D341Med (cell line): ENCODE results near the gene MYO1B.

Experiments
- DNase-seq: peaks from one replicate; pipeline ENCODE4 v3.0.0; 2012; ENCODE audit warnings: low spot score

Gene MYO1B

DNA sequence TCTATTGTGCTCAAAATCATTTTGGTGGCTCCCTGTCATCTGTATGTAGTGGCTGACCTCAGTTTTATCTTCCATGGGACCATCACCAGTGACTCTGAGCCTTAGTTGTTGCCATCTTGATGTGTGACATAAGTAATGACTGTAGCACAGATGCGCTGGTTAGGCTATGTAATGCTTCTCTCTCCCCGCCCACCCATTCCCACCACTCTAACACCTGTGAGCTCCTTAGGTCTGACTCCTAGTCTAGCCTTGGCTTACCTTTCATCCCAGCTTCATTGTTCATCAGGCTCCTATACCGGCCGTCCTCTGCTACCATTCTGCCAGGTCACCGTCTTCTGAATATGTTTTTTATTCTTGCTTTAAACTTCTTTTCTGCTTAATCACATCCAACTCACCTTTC, 17.2 kb downstream of the MYO1B start:
- DNase-seq, result no peak

DNA sequence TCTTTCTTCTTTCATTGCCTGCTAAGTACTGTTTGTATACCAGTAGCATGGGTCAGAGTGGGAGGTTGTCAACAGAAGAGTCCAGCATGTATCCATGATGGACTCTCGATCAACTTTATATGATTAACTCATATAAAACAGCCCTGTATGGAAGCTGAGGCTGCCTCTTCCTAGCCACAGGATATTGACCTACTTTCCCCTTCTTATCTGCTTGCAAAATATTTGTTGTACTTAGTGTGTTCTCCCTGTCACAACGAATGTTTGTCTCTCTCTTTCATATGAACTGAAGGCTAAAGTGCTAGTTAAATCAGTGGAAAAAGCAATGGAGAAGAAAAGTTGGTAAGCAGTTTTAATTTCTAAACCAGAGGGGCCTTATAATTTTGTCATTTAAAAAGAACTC, 17.8 kb downstream of the MYO1B start:
- DNase-seq, result no peak

DNA sequence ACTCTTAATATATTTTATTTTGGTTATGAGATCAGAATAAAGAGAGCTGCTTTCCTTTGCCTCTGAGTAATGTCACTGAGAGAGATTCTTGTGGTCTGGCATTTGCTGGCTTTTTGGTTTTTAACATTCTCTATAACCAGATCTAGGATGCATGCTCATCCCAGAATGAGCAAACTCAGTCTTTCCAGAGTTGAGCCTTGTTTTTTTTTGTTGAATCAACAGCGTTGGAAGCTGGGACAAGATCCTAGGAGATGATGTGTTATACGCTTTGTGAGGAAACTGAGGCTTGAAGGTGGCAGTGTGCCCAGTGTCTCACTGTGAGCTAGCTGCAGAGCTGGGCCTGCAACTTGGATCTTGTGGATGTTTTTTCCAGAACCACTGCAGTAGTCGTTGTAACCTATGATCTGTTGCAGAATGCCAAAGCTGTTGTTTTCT, 19.5 kb downstream of the MYO1B start:
- DNase-seq, result no peak

DNA sequence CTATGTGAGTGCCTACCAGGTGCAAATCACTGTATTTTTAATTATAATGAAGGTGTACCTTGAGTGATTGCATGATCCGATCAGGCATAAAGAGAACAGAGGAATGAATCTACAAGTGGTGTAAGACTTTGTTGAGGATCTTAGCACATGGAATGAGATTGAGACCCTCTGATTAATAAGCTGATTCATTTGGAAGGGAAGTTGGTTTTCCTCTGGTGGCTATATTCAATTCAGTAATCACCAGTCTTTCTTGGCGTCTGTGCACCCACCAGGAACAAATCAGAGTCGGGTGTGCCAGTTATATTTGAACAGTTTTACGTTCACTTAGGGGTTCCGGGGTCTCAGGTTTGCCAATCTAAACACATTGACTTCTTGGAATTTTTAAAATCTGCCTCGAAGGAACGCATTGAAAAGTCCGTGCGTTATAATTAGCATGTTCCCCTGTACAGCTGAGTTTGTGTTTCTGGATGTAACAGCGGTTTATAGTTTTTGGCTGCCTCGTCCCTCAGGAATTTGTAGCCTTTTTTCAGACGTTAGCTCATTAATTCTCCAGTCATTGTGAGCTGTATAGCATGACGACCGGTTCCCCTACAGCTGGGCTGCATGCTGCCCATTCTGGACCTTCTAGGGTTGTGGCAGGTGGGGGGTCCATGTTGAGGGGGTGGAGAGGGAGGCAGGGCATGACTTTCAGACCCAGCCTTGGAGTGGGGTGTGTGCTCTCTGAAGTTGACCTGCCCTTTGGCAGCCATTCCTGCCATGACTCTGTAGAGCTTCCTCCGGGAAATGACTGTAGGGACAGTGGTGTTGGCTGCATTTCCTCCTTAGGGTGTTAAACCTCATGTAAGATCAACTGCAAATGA, 20.3 kb downstream of the MYO1B start:
- DNase-seq, result no peak

DNA sequence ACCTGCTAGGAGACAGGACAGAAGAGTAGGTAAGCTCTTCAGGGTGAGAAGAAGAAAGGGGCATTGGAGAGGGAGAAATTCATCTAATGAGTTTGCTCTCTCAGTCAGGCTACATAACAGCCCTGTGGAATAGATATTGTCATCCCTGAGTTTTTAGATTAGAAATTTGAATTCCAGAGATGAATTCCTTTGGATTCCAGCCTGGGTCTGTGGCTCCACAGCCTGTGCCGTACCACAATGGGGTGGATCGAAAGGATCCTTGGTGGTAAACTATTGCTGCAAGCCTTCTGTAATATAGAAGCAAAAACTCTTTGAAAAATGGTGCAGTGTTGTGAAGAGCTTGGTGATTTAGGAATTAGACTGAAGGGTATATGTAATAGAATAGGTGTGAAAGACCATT, 21.0 kb downstream of the MYO1B start:
- no peak for DNase-seq

DNA sequence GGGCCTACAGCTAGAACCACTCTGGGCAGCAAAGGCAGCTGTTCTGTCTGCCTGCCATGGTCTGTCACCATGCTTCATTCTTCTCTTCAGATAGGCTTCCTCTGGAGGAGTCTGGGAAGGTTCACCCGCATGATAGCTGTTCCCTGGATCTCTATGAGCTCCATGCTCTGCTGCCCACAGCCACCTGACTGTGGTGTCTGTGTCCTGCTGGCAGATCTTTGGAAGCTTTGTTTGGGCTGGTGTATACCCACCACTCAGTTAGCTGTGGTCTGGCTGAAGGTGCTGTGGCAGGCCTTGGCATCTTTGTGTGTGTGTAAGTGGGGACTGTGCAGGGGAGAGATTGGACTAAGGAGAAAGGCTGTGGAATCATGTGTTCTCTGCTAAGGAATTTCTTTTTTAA, 23.4 kb downstream of the MYO1B start:
- DNase-seq, result no peak

DNA sequence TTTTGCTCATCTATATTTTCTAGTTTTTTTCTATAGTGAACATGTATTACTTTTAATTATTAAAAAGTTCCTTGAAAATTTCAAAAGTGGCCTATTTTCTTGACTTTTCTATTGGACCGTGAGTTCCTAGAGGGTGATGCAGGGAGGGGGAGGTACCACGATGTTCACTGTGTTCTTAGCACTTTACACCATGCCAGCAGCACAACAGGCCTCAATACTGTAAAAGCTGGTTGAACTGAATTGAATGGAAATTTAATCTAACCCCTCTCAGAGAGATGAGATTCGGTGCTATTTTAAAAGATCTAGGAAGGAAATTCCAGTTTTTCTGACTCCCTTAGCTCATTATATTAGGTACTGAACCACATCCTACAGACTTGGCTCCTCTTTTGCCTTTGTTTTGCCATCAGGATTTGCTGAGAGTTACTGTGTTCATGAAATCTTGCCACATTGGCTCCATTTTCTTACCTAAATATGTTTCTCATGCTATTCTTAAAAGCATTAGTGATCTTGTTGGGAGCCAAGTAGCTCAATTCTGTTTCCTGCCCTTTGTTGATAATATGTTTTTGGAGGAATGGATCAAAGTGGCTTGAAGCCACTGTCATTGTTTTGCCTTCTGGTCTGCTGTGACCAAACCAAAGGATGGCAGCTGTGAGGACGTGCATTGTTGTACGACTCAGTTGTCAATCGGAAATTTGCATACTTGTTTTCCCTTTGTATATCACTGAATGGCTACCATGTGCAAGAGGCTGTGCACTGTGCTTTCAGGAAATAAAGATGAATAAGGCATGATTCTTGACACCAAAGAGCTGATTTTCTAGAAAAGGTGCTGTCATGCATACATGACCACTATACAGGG, 25.3 kb downstream of the MYO1B start:
- DNase-seq, result no peak

DNA sequence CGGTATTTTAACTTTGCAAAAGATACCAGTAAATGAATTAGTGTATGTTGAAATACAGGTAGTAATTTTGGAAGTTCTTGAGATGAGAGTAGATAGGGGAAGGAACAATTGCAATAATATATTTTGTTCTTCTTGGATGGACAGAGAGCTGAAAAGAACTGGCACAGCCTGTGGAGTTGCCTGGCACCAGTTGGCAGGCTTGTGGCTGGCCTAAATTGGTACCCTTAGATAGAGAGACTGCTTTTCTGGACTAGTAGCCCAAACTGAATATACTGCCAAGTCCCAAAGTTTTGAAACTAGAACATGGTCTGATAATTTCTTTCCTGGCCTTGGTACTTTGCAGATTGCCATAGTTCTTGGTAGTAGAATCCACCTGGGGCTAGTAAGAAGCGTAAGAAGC, 26.9 kb downstream of the MYO1B start:
- no peak for DNase-seq

DNA sequence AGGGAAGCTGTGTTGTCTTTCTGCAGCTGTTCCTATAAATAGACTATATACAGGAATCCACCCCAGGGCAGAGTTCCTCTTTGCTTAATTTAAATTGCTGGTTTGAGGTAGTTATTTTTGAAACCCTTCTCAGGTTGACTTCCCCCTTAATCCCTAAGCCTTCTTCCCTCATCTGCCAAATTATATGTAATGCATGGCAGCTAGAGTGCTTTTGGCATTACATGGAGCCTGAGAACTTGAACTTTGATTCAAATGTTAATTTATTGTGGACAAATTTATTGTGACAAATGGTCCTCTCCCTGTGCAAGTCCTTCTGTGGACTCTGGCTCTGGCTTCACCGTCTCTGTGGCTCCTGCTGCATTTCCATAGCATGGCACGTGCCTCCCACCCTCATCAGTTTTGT, 29.2 kb downstream of the MYO1B start:
- no peak for DNase-seq

DNA sequence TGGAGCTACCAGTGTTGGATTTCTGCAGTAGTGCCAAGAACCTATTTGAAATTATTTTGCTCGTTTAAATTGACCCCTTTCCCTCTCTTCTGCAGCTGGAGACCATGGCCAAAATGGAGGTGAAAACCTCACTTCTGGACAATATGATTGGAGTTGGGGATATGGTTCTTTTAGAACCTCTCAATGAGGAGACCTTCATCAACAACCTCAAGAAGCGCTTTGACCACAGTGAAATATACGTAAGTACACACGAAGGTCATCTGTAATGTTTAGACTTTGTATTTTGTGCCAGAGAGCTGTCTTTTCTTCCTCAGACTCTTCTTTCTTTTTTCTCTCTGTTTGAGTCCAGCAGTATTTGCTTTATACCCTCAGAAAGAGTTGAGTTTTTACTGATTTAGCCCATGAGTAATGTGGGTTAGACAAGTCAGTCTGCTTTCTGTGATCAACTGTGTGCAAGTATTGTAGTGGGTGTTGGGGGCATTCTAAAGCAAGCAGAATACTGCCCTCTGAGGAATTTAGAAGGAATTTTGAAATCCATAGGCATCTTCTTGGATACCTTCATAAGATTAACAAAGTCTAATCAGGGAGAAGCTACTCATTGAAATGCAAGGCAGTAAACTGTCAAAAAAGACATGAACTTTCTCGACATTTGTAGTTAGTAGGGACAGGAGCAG, 31.7 kb downstream of the MYO1B start:
- DNase-seq, result no peak

DNA sequence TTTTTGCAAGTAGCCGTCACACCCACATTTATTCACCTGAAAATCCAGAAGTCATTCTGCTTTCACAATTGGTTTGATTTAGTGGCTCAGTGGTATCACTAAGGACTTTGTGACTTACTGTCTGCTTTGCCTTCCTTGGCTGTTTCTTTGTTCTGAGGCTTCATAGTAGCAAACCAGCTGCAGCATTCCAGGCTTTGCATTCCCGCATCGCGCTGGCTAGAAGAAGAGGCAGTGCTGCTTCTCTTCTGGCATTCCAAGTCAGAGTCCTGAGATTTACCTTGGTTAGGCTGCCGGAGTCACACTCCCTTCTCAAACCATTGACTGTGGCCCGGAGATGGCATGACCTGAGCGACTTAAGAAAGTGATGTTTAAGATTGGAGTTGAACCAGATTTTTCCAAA, 35.1 kb downstream of the MYO1B start:
- no peak for DNase-seq

DNA sequence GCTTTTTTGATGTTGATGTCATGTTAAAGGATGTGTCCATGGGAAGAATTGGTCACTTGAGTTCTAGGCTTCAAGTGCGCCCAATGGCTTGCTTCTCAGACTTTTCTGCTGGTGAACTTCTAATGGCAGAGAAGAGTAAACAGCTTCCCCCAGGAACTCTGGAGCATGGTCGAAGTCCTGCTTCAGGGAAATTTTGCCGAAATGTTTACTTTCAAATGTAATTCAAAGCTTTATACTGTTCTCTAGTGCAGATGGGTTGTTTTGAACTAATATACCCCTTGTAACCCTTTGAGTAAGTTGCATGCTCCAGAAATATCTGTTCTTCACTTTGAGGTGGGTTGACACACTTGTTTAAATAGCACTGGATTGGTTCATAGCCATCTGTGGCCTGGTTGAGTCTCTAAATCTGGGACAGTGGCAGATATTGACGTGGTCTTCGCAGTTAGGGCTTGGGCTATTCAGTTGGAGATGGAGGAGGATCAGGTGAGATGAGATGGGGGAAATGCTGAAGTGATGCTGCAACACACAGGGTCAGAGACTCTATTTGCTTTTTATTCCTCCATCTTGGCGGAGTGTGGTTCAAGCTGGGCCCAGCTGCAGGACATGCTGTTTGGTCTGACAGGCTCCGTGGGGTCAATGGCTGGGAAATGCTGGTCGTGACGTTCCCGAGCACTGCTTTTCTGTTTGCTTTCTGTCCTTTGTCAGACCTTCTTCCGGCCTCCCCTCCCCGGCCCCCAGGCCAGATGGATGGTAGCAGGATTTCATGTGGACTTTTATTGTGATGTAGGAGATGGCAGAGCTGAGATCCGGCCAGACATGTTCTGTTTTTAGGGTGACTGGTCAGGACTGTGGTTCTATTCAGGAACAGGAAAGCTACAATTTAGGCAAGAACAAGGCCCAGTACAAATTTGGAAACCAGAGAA, 35.9 kb downstream of the MYO1B start:
- no peak for DNase-seq

DNA sequence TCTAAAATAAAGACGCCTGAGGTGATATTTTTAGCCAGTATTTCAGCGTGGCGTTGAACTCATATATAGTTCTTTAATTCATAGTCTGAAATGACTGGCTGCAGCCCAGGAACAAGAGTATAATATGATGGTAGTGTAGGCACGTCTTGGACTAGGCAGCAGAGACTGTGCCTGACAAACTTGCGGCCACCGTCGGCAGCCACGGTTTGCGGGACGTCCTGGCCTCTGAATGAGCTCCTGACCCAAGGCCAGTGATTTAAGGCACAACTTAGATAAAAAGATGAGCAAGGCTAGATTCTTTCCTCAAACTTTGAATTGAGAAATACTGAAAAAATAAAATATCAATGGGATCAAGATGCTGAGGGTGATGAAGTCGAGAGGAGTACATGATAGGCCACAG, 40.0 kb downstream of the MYO1B start:
- DNase-seq, result no peak

DNA sequence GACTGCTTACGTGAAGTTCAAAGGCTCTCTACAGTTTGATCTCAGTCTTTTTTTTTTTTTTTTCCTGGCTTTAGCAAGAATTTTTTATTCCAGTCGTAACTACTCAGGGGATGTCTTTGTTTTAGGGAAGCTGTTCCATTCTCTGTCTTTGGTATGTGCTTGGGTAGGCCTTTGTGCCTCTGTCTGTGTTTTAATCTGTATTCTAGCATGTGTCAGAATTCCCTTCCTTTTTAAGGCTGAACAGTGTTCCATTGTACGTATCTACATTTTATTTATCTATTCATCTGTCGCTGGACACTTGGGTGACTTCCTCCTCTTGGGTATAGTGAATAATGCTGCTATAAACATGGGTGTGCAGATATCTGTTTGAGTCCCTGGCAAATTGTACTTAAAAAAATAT, 42.6 kb downstream of the MYO1B start:
- no peak for DNase-seq

DNA sequence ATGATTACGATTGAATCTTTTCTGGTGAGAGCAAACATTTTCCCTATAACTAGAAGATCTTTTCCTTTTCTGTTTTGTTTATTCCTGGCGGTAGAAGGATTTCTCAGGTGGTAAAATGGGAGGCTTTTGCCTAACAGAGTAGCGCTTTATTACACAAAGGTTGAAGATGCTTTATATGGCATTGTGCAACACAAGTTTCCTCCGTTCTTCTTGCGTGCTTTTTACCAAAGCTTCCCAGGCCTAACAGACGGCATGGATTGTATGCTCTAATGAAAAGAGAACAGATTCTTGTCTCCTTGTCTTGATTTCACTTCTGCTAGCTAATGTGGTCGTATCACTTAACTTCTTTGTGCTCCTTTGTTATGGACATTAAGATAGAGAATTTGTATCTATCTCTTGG, 43.8 kb downstream of the MYO1B start:
- DNase-seq, result no peak

DNA sequence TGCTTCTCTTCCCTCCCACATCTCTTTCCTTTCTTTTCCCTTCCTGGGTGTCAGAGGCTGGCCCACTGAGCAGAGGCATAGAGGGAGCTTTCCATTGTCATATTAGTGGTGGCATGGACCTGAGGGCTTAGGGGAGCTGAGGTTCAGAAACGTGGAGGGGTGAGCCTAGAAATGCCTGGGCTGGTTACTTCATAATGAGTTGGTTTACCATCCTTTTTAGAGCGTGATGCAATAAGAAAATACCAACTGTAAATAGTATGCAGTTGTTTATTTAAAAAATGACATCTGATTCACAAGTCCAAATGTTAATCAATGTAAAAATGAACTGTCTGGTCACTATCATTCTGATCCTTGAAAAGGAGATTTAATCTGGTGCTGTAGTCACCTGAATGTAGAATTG, 46.3 kb downstream of the MYO1B start:
- no peak for DNase-seq

DNA sequence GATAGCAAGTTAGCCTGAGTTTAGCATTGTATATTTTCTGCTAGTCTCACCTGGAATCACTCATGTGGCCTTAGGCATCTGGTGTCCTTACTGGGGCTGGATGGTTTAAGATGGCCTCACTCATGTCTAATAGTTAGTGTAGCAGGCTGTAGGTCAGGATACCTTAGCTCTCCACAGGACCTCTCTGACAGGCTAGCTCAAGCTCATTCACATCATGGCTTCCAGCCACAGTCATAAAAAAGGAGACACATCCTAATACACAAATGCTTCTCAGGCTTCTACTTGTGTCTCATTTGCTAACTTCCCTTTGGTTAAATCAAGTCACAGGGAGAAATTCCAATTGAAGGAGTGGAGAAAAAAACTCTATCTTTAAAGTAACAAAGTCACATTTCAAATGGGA, 47.7 kb downstream of the MYO1B start:
- DNase-seq, result no peak

DNA sequence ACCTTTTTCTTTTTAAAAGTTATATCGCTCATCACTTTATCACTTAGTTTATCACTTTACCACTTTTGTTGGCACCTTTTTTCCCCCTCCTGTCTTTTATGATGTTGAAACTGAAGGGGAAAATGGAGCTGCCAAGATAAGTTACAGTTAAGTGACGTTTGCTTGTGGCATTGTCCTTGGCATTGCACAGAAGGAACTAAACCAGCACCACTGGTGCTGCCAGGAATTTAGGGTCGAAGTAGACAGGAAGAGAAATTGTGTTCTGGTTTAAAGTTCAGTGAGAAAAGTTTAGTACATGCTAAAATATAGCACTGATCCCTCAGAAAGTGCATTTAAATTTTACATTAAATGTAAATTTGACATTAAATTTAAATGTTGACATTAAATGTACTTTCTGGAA, 49.9 kb downstream of the MYO1B start:
- no peak for DNase-seq

DNA sequence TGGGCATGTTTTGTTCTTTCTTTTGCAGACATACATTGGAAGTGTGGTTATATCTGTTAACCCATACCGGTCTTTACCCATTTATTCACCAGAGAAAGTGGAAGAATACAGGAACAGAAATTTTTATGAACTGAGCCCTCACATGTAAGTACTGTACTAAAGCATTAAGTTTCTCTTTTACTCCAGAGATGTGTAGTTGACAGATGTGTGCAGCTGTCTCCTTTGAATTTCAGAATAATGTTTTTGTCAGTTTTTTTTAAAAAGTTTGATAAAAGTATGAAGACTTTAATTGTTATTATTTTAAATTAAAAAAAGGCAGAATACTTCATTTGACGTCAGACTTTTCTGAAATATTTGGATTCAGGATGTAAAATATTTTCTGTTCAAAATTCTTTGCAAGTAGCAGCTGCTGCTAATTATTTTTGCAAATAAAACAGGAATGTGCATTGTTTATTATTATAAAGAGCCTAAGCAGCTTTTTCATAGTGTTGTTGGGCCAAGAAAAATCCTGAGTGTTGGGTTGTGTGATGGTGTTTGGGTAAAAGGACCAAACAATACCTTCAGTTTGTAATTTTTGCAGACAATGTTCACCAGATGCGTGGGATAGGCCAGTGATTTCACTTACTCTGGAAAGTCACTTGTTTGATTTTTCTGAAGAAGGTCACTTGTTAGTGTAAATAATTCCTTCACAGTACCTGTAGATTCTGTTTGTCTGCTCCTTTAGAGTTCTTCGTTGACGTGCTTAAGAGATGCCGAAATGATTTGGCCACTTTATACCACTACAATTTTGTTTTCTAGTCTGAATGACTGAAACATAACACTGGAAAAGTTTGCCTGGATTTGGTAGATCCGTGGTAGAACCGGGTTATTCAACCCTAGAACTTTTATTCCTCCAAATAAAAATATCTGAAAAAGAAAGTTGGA, 51.1 kb downstream of the MYO1B start:
- DNase-seq, result no peak

DNA sequence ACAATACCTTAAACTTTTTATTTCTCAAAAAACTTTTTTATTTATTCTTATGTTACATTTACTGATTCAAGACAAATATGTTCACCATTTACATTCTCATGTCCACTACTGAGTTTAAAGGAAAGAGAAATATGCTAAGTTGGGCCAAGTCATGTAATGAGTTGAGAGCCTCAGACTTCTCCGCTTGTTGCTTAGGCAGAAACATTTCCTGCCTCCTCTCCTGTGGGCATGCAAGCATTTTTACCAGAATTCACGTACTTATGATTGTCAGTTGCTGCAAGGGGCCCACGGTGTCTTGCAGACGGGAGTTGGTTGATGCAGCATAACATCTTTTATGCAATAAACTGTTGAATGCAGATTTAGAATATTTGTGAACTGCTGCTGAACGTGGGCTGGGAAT, 51.8 kb downstream of the MYO1B start:
- DNase-seq, result no peak

DNA sequence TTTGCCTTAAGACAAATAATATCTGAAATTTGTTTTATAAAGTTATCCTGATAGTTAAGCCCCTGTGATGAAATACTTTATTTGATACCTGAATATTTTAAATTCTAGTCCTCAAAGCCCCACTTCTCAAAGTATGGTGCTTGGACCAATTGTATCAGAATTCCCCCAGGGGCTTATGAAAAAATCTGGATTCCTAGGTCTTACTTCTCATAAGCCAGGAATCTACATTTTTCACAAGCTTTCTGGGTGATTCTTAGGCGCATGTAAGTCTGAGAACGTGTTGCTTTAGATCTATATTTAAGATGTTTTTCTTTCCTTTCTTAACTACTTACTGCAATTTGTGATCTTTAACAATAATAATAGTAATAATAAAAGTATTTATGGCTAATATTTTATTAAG, 53.1 kb downstream of the MYO1B start:
- no peak for DNase-seq
